HG03066 (cell line): ENCODE measurements around the gene IPPK.

ENCODE experiments used
- ATAC-seq: cut with Tn5 transposase; IDR thresholded peaks from one replicate; pipeline ENCODE4 v1.9.1; 2021; ENCODE audit warnings: low read depth; ENCODE audit not compliant: unreplicated experiment

The IPPK gene

DNA sequence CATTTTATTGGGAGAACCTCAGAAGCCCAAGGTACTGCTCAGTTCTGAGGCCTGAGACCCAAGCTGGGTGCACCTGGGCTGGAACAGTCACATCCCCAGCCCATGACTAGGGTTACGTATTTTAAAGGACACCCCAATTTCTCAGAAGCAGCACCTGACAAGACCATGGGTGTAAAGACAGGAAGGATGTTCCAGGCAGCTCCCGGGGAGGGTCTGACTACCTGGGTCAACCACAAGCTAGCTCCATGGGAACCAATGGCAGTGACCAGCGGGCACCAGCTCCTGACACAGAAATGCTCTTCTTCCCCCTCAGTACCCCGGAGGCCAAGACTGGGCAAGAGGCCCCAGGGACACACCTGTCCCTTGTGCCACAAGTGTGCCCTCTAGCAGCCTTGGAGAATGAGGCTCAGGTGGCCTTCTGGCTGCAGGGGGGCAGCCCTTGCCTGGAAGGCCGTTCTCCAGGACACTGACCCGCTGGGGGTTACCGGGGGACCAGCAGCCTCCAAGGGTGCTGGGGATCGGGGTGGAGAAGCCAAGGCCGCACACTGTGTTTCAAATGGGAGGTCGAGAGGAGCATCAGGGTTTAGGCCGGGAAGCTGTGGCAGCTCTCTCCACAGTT is 52.6 kb downstream of the IPPK start:
- ATAC-seq, result no peak

DNA sequence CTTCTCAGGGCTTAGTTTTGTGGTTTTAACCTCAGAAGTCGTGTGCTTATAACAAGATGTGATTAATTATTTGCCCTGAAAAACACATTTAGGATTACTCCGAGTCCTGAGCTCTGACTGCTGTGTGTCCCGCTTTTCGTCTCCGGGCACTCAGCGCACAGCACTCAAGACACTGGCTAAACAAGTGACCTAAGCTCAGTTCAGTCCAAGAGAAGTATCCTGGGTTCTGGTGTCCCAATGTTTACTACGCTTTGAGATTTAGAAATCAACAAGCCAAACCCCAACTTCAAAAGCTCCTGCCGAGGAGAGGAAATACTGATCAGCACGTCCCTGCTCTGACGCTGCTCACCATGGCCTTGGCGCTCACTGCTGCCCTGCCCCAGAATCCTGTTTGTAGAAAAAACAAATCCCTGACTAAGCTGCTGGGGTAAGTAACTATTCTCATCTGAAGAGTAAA is 53.2 kb downstream of the IPPK start:
- no peak for ATAC-seq

DNA sequence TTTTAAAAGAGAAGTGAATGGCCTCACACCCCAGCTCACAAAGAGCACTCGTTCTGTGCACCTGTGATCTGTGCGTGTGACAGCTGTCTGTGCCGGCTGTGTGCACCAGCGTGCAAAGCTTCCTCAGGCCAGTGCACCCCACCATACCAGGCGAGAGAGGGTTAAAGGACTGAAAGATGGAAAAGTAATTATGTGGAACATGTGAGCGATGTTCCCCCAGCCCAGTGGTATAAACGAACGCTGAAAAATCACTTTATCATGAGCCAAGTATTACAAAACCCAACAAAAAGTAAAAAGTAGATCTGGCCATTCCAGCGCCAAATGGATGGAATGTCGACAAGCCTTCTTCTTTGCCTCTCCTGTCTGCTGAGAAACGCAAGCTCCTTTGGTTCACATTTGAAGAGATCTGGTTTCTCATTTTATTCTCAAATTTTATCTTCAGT is 53.7 kb downstream of the IPPK start:
- ATAC-seq, result no peak

DNA sequence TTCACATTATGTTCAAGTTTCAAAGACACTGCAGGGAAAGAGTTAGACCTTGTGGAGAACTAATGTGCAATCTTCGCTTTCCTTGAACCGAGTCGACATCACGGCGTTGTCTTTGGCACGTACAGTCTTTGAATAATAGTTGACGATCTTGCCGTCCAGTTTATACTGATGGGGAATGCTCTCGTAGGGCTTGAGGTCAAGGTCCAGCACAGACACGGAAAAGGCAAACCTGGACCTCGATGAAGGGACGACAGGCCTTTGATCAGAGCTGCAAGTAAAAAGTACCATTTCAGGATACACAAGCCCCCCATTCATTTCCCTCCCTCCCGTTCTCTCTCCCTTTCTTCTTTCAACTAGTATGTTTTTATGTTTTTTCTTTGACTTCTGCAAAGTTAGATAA is 54.1 kb downstream of the IPPK start:
- no peak for ATAC-seq

DNA sequence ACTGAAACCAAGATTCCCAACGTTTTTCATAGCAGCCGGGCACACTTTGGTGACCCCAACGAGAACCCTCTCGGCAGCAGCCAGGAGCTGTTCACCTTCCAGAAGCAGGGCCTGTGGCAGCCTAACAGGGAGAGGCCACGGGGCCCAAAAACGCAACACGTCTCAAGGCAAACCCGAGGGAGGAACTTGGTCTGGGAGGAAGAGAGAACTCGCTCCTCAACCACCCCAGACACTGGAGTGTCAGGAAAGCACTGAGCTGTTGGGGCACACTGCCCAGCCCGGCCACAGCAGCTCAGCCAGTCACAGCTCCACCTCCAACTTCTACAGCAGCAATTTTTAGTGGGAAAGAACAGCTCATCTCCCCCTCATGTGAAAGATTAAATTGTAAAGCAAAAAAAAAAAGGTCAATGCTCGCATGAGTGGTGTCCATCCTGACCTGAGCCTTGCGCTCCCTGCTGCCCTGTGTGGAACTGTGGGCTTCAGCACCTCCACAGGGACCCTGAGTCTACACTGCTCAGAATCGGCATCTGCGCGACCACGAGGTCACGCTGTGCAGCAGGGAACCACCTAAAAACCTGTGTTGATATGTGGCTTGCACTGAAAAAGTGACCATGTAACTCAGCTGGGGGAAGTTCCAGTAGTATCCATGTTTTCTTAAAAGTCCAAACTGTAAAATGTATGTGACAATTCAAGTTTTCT is 55.0 kb downstream of the IPPK start:
- no peak for ATAC-seq

DNA sequence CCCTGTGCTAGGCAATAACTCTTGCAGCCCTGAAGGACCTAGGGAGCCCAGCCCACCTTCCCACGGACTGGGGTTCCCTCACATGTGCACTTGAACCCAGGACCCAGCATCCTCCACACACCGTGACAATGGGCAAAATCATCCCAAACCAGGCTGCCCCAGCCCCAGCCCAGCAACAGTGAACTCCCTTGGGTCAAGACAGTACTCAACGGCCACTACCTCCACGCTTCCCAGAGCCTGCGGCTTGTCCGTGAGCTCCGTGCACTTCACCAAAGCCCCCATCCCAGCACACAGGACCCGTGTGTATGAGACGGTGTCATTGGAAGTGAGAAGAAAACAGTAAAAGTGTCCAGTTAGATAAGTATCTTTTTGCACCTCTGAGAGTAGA is 55.8 kb downstream of the IPPK start:
- no peak for ATAC-seq

DNA sequence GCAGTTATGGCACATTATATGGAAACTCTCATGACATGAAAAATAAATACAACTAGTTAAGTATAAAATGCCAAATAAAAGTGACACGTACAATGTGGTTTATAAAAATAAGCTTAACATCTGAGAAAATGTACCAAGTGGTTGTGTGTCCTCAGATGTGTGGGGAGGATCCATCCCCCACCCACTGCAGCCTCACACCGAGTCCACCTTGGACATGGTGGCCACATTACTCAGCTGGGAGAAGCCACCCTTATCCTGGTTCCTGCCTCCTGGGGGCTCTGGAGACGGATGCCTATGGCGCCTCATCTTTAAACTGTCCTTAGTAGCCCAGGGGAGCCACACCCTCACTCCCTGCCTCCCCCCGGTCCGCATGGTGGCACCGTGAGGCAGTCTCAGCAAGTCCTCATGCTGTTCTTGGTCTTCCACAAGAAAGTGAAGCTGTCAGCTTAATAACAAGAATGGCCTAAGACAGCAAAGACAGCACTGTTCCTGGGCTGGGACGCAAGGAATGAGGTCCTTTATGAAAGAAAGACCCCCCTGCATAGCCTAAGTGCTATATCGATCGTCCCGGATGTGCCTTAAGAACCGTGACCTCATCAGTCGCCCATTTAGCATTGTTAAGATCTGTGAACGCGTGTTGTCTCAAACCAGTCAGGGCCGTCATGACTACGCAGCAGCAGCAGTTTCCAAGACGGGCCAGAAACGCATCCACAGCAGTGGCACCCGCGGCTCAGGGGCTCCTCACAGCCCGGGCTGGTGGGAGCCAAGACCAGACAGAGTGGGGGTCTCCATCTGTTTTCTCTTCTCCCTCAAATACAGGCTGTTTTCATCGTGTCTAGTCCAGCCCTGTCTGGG is 56.4 kb downstream of the IPPK start:
- no peak for ATAC-seq

DNA sequence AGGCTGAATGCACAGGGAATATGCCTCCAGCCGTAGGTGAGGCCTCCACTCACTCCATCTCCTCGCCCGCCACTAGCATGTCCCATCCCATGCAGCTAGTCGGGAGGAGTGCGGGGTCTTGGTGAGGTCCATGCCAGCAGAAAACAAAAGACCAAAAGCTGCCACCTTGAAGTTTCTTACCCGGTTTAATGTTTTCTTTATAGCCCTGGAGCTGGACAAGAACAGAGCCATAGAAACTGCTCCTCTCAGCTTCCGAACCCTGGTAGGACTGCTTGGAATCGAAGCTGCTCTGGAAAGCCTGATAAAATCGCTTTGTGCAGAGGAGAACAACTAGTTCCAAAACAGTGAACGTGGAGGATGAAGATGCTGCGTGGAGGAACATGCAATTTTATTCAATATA is 57.1 kb downstream of the IPPK start:
- ATAC-seq, result no peak

DNA sequence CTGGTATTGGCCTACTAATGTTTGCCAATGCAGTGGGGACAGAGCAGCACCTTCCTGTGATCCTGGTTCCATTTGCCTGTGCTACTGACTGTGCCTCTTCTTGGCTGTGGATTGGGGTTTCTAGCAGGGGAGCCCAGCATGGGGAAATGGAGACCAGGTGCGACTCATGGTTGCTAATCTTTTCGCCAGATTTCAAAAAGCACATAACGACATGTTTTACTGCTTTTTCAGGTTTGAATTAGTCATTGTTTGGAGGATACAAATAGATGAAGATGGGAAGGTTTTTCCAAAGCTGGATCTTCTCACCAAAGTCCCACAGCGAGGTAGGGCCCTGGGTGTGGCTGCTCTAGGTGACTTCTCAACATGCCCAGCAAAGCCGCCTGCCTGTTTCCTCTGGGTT is 57.6 kb downstream of the IPPK start:
- ATAC-seq, result no peak

DNA sequence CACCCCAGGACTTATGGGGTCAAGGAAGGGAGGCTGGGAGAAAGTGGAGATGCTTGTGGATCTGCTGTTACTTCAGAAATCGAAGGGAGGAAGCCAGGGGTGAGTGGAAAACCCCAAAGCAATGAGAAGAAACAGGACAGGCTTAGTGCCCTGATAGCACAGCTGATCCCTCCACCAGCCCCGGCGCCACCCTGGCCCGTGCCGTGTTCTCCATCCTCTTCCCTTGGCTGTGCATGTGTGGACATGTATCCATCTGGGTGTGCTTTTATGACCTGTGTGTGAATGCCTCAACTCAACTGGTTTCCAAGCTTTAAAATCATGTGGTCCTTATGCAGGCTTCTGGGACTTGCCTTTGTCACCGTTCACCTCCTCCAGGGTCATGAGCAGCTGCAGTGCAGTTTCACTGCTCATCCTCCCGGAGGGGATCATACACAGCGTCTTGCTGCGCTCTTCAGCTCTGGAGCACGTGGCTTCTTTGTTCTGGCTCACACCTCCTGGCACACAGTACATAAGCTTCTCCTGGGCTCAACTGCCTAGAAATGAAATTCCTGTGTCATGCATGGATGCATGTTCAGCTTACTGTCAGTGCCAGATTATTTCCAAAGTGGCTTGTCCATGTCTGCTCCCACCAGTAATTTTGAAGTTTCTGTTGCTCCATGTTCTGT is 58.2 kb downstream of the IPPK start:
- no peak for ATAC-seq

DNA sequence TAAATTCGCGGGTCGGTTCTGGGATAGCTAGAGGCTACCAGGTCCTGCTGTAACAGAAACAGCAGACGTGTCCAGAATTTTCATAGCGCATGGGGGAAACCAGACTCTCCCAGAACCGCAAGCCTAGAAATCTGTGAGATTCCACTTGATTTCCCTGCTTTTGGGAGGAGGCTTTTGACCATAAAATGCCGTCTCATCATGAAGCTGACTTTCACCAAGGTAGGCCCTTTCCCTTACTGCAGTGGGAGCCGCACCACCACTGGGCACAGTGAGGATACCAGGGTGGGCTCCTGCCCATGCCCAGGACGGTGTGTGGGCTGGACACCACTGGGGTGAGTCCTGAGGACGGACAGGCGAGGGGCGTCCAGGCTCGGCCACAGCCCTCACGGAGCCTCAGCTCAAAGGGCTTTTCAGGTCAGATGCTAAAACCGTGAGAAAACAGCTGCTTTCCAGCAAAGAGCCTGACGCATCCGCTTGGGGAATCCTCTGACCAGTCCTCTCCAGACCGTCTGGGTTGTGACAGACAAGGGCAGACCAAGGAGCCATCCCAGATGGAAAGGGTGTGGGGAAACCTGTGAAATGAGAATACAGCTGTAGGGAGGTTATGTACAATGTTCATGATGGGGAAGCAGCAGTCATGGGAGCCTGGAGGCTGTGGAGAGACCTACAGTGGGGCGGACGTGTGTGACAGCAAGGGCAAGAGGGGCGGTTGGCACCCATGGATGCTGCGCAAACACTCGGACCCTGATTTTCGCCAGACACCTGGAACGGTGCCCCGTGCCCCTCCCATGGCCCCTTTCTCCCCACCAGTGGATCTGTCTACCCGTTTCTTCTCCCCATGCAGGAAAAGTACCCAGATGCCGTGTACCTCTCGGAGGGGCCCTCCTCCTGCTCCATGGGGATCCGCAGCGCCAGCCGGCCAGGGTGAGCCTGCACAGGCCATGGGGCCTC is 59.2 kb downstream of the IPPK start:
- no peak for ATAC-seq

DNA sequence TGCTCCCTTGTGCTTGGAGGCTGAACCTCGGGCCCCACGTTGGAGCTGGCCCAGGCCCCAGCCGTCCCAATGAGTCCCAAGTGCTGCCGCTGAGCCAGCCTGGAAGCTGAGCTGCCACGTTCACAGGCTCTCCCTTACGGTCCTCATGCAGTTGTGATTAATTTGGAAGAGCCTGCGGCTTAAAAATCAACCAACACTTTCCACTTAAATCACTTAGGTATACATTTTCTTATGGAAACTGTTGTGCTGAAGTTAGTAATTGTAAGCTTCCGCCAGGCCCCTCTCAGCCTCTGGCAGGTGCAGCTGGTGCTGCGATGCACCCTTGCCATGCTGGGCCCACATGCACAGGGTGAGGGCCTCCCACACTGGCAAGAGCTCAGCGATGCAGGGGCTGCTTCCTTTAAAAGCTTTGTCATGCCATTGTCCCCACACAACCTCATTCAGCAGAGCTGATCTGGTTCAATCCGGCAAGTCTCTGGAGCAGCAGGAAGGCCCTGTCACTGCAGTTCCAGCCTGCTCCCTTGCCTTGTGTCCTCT is 61.0 kb downstream of the IPPK start:
- ATAC-seq, result no peak

DNA sequence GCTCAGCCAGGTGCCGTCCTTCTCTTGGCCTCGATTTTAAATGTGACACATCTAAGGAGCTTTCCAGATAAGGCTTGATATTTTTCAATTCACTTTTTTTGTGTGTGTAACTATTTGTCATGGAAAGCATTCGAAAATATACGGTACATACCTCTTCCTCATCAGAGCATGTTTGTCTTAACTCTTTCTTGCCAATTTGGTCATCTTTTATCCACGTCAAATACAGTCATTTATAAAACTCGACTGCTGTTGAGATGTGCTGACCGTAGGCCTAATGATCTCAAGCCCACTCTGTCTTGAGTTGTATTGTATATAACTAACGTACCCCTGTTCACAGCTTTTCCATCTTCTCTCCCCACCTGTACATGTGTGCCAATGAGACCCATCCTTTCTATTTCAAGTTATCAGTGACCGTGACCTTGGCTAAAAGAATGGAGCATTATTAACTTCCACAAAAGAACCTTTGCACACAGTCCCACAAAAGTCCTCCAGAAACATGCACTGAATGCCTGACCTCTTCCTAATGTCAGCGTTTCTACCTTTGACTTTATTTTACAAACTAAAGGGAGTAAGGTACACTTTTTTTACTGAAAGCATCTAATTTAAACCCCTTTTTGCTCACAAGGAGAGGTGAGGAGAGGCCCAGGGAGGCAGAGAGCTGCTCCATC is 61.6 kb downstream of the IPPK start:
- no peak for ATAC-seq

DNA sequence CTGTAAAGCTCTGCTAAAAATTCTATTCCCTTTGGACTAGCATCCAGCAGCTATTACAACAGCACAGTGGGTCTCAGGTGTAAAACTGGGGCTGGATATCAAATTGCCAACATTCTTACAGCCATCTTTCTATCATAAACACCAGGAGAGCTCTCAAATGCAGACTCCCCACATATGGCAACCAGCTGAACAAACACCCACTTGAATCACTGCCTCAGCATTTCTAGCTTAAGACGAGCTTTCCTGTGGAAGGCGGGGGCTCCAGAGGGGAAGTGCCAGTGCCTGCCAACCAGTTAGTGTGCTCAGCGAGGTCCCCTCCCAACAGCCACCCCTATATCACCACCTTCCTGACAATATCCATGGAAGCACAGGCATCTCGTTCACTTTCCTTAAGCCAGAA is 62.2 kb downstream of the IPPK start:
- no peak for ATAC-seq

DNA sequence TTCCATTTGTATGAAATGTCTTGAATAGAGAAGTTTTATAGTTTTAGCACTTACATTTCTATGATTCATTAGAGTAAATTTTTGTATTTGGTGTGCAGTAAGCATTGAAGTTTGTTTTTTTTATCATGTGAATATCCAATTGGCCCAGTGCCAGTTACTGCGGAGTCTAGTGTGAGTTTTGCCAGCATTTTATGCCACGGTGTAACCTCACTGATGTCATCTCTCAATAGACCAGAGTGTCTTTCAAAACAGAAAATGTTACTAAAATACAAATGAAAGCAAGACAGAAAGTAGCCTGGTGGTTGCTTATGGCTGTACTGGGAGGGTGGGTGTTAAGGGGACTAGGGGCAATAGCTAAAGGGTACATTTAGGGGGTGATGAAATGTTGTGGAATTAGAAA is 62.8 kb downstream of the IPPK start:
- ATAC-seq, result no peak

DNA sequence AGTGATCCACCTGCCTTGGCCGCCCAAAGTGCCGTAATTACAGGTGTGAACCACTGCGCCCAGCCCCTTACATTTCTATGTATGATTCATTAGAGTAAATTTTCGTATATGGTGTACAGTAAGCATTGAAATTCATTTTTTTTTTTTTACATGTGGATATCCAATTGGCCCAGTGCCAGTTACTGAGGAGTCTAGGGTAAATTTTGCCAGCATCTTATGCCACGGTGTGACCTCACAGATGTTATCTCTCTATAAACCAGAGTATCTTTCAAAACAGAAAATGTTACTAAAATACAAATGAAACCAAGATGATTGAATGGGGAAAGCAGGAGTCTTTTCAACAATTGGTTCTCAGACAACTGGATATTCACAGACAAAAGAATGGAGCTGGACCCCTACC is 64.7 kb downstream of the IPPK start:
- ATAC-seq, result no peak

DNA sequence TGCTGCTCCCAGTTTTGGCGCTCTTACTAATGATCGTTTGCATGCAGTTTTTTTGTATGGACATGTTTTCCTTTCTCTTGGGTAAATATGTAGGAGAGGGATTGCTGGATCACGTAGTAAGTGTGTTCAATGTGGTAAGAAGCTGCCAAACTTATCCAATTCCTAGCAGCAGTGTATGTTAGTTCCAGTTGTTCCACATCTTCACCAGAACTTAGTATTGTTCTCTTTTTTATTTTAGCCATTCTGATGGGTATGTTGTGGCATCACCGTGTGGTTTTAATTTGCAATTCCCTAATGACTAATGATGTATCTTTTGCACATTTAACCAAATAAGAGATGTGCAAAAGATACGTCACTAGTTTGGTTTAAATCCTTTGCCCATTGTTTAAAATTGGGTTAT is 65.9 kb downstream of the IPPK start:
- ATAC-seq, result no peak

DNA sequence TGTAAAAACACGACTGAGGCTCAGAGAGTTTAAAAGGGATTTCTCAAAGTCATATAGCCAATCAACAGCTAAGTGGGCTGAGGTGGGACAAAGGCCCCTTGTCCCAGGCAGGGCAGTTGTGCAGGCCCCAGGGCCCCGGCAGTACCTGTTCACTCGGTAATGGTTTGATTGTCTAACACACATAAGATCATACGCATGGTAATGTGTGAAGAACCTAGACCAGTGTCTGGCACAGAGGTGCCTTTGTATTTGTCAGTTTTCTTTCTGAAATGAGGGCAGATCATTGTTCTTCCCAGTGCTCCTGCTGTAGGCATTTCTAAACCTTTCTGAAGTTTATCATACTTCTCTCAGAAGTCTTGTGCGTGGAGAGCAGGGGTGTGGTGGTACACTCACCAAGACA is 66.8 kb downstream of the IPPK start:
- no peak for ATAC-seq

DNA sequence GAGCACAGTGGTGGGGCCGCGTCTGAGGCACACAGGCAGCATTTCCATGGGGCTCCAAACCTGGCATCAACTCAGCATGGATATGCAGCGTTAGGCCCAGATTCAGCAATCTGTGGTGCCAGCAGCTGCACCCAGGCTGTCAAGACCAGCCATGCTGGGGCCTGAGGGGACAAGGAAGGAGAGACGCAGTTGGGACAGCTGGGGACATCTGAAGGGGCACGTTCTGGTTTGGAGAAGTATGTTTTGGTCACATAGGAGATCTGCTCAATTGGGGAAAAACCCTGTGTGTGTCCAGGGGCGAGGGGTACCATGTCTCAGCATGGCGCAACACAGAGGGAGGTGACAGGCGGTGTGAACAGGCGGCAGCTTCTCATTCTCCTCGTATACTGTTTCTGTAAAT is 67.5 kb downstream of the IPPK start:
- ATAC-seq, result no peak
